HCT116 (cell line): ENCODE data around the gene ALDH8A1. TPM values are rescaled to one million over a fixed set of nuclear protein-coding genes. Genes with fewer than 3 reads are reported as not detected.

Experiments
- ATAC-seq: fragments of 200-7000 bp; cut with Tn5 transposase; 2 replicates; pipeline ENCODE4 v1.9.1; 2020; ENCODE audit warnings: mild to moderate bottlenecking, moderate library complexity
- BruUV-seq: library from RNA; stranded (reverse); fragments of 400-500 nt; replicated peaks from 2 replicates; lab custom pipeline; 2021; lab: Mats Ljungman, UMichigan
- CTCF ChIA-PET: fragments of 300-600 bp; sonication (Branson Sonifier 250); formaldehyde crosslinking; loops from one replicate; lab custom pipeline; 2021; ENCODE audit warnings: antibody characterized with exemption; lab: Charles Lee
- POLR2A ChIA-PET: fragments of 300-600, 350-600 bp; sonication (Branson Sonifier 250); formaldehyde crosslinking; loops from one replicate; lab custom pipeline; 2021; ENCODE audit warnings: antibody characterized with exemption; lab: Charles Lee
- RAD21 ChIA-PET, 2 experiments: fragments of 300-600 bp; sonication (Branson Sonifier 250); formaldehyde crosslinking; loops; one replicate each; lab custom pipeline; 2023; ENCODE audit warnings: low total read pairs in 2 of 2; ENCODE audit not compliant: uncharacterized antibody in 2 of 2, unreplicated experiment in 2 of 2, low non-redundant PET in 1 of 2; lab: Charles Lee
- DNase-seq: peaks from one replicate; pipeline ENCODE4 v3.0.0-alpha.2; 2010; ENCODE audit warnings: low read depth, low spot score
- H2AFZ ChIP-seq: fragments of 200-600 bp; shearing (Covaris generic), sonication (generic); 2 replicates; pipeline ENCODE4 v1.6.1; 2017; ENCODE audit warnings: low read depth, mixed run types, mixed read lengths, antibody characterized with exemption, low read length; ENCODE audit not compliant: poor library complexity, severe bottlenecking
- H3K27ac ChIP-seq: 2 replicates; pipeline ENCODE4 v1.5.1; 2012; ENCODE audit warnings: low read depth, low read length
- H3K27me3 ChIP-seq: fragments of 200-600 bp; sonication (generic); 2 replicates; pipeline ENCODE4 v1.6.1; 2016; ENCODE audit warnings: mixed run types, low read length, mixed read lengths; ENCODE audit not compliant: insufficient read depth
- H3K36me3 ChIP-seq, 2 experiments: fragments of 200-500 bp in 1 of 2; fragments of 200-600 bp in 1 of 2; sonication (Bioruptor generic) in 1 of 2; sonication (generic) in 1 of 2; 2 replicates each; pipeline versions ENCODE4 v1.5.1 to v1.6.1; 2014 to 2016; ENCODE audit warnings: low read length in 2 of 2, inconsistent platforms in 1 of 2, mixed read lengths in 1 of 2, mixed run types in 1 of 2; ENCODE audit not compliant: insufficient read depth in 2 of 2, control insufficient read depth in 1 of 2
- H3K4me1 ChIP-seq, 2 experiments: fragments of 200-600 bp in 1 of 2; sonication (generic) in 1 of 2; 2 replicates each; pipeline versions ENCODE4 v1.5.1 to v1.6.1; 2012 to 2017; ENCODE audit warnings: low read length in 2 of 2, inconsistent platforms in 1 of 2, mild to moderate bottlenecking in 1 of 2, mixed read lengths in 1 of 2, mixed run types in 1 of 2, moderate library complexity in 1 of 2; ENCODE audit not compliant: insufficient read depth in 2 of 2, control insufficient read depth in 1 of 2
- H3K4me2 ChIP-seq: fragments of 200-600 bp; sonication (generic); 2 replicates; pipeline ENCODE4 v1.6.1; 2017; ENCODE audit warnings: mixed run types, low read length, mixed read lengths
- H3K4me3 ChIP-seq, 2 experiments: fragments of 200-600 bp in 1 of 2; sonication (generic) in 1 of 2; replicated peaks in 1 of 2; 2 replicates each; pipeline ENCODE4 v1.5.1; 2011 to 2016; ENCODE audit warnings: low read length in 2 of 2, control low read depth in 1 of 2, low read depth in 1 of 2, mild to moderate bottlenecking in 1 of 2, mixed read lengths in 1 of 2, mixed run types in 1 of 2
- H3K79me2 ChIP-seq: fragments of 200-600 bp; sonication (generic); 2 replicates; pipeline ENCODE4 v1.6.1; 2017; ENCODE audit warnings: mild to moderate bottlenecking, mixed run types, low read length, moderate library complexity, mixed read lengths; ENCODE audit not compliant: insufficient read depth
- H3K9ac ChIP-seq: fragments of 200-600 bp; sonication (generic); 2 replicates; pipeline ENCODE4 v1.6.1; 2016; ENCODE audit warnings: low read length, mixed read lengths
- H3K9me2 ChIP-seq: fragments of 200-600 bp; sonication (generic), shearing (Covaris generic); 2 replicates; pipeline ENCODE4 v1.6.1; 2017; ENCODE audit warnings: mixed run types, mild to moderate bottlenecking, moderate library complexity; ENCODE audit not compliant: insufficient read depth
- H3K9me3 ChIP-seq, 2 experiments: fragments of 200-500 bp in 1 of 2; fragments of 200-600 bp in 1 of 2; sonication (Bioruptor generic) in 1 of 2; sonication (generic) in 1 of 2; 2 replicates each; pipeline ENCODE4 v1.6.1; 2014 to 2017; ENCODE audit warnings: low read length in 2 of 2, mixed read lengths in 2 of 2, inconsistent platforms in 1 of 2, low read depth in 1 of 2, mild to moderate bottlenecking in 1 of 2, mixed run types in 1 of 2, moderate library complexity in 1 of 2; ENCODE audit not compliant: control insufficient read depth in 1 of 2, insufficient read depth in 1 of 2
- H4K20me1 ChIP-seq: fragments of 200-600 bp; sonication (generic), shearing (Covaris generic); 2 replicates; pipeline ENCODE4 v1.6.1; 2017; ENCODE audit warnings: mixed run types, mild to moderate bottlenecking, moderate library complexity; ENCODE audit not compliant: insufficient read depth
- CEBPB ChIP-seq: IDR thresholded peaks from 2 replicates; pipeline ENCODE4 v1.6.1; 2012; ENCODE audit warnings: low read depth
- EGR1 ChIP-seq: IDR thresholded peaks from 2 replicates; pipeline ENCODE4 v1.6.1; 2012; ENCODE audit warnings: low read depth
- EZH2 ChIP-seq: fragments of 200-600 bp; sonication (generic); IDR thresholded peaks from 2 replicates; pipeline ENCODE4 v1.6.1; 2017; ENCODE audit warnings: antibody characterized with exemption, mixed run types
- FOSL1 ChIP-seq: IDR thresholded peaks from 2 replicates; pipeline ENCODE4 v1.6.1; 2012; ENCODE audit warnings: low read depth
- POLR2AphosphoS5 ChIP-seq: IDR thresholded peaks from 2 replicates; pipeline ENCODE4 v1.6.1; 2011; ENCODE audit warnings: mild to moderate bottlenecking, low read depth, low read length, moderate library complexity
- REST ChIP-seq: IDR thresholded peaks from 2 replicates; pipeline ENCODE4 v1.6.1; 2012; ENCODE audit warnings: low read depth
- SP1 ChIP-seq: IDR thresholded peaks from 2 replicates; pipeline ENCODE4 v1.6.1; 2012; ENCODE audit warnings: low read depth
- TCF7L2 ChIP-seq: IDR thresholded peaks from 2 replicates; pipeline ENCODE4 v1.7.0; 2011; ENCODE audit warnings: borderline replicate concordance, inconsistent platforms; ENCODE audit not compliant: insufficient read depth, insufficient read length; ENCODE audit errors: extremely low read depth
- ZNF274 ChIP-seq: fragments of 200-500 bp; sonication (Bioruptor generic); IDR thresholded peaks from 2 replicates; pipeline ENCODE4 v1.6.1; 2014; ENCODE audit warnings: mild to moderate bottlenecking, low read depth, low read length, inconsistent platforms
- intact Hi-C: fragments of 100-400 bp; cut with micrococcal nuclease; formaldehyde crosslinking; loops from 2 replicates; pipeline ENCODE4 v1.10.0; 2022
- total RNA-seq: library from RNA; stranded (reverse); gene quantifications from one replicate; pipeline ENCODE4 v1.2.1, GENCODE V29; 2021; ENCODE audit not compliant: unreplicated experiment

The ALDH8A1 gene
- total RNA-seq, 1 experiment from 2014 or later: 1.4 TPM

- H3K9me2 ChIP-seq: no peaks in the 10 kb centered on the region
- H3K9ac ChIP-seq: no peak overlapping the region
- no peak overlapping the region for H3K27ac ChIP-seq
- no peaks in the 10 kb centered on the region for H3K4me1 ChIP-seq
- ChIA-PET POLR2A (no interaction called here), CTCF (interaction anchor here (1.9 kb wide), 1 partner anchor 12 kb away, joined by 13 read pairs; no protein-coding TSS in a partner anchor), RAD21 (no interaction called here)
- no peaks in the 10 kb centered on the region for H3K27me3 ChIP-seq
- no peak overlapping the region for H2AFZ ChIP-seq
- peaks cover 2% of the 10 kb centered on the region; the same call in 1 of the 2 replicates for H4K20me1 ChIP-seq
- BruUV-seq: no TSS peak
- no peak for DNase-seq
- TF ChIP-seq TCF7L2 (no peak), POLR2AphosphoS5 (no peak), CEBPB (no peak), FOSL1 (no peak)
- H3K36me3 ChIP-seq: peaks cover 4 to 6% of the 10 kb centered on the region in 2 experiments; a peak in 1 of 4 replicates
- intact Hi-C loops: no loop called here
- H3K4me2 ChIP-seq: no peak overlapping the region
- H3K79me2 ChIP-seq: no peaks in the 10 kb centered on the region
- H3K9me3 ChIP-seq: no peaks in the 10 kb centered on the region
- ATAC-seq: no peak
- no peak overlapping the region for H3K4me3 ChIP-seq
Observed at GRCh38 chr6:134990262-134990661, 40.4 kb upstream of the ALDH8A1 start.

GRCh38 chr6:134984821-134985220 lies 34.9 kb upstream of the ALDH8A1 start:
- Histone ChIP-seq H3K9ac (no peak overlapping the region), H3K9me3 (no peaks in the 10 kb centered on the region), H3K36me3 (peaks cover 5 to 7% of the 10 kb centered on the region in 2 experiments; a peak in 3 of 4 replicates), H4K20me1 (no peaks in the 10 kb centered on the region; the same call in 1 of the 2 replicates), H3K27ac (no peak overlapping the region), H3K4me2 (no peak overlapping the region), H2AFZ (no peak overlapping the region), H3K9me2 (no peaks in the 10 kb centered on the region), H3K79me2 (no peaks in the 10 kb centered on the region), H3K27me3 (no peaks in the 10 kb centered on the region), H3K4me3 (no peak overlapping the region), H3K4me1 (no peaks in the 10 kb centered on the region)
- ChIA-PET CTCF (no interaction called here), POLR2A (no interaction called here), RAD21 (no interaction called here)
- ATAC-seq (no peak), DNase-seq (no peak)
- TF ChIP-seq ZNF274 (no peak), REST (no peak), CEBPB (no peak), POLR2AphosphoS5 (no peak), SP1 (no peak), EGR1 (no peak), EZH2 (no peak)
- intact Hi-C loops: no loop called here
- no TSS peak for BruUV-seq
